Activated B cell treated with CpG ODN at 0.5 μM for 24 hours (primary cell): ENCODE measurements around the gene AMZ1. TPM values are rescaled to one million over a fixed set of nuclear protein-coding genes. Genes with fewer than 3 reads are reported as not detected.
"Not testable (repeated sequence)": the region's sequence is repeated elsewhere in the genome, so short reads cannot be mapped to it uniquely, and the experiment has no call there.

Experiments used
- ATAC-seq: fragments of 200-7000 bp; cut with Tn5 transposase; one replicate; pipeline ENCODE4 v1.10.0; 2021; ENCODE audit warnings: low read depth, mild to moderate bottlenecking, moderate library complexity
- CTCF ChIA-PET: fragments of 350-600 bp; sonication (Branson Sonifier 250); formaldehyde crosslinking; loops from one replicate; lab custom pipeline; 2021; ENCODE audit warnings: antibody characterized with exemption; lab: Charles Lee
- POLR2A ChIA-PET: fragments of 350-600 bp; sonication (Branson Sonifier 250); formaldehyde crosslinking; loops from one replicate; lab custom pipeline; 2021; ENCODE audit warnings: antibody characterized with exemption; lab: Charles Lee
- DNase-seq: peaks from one replicate; pipeline ENCODE4 v3.0.0; 2022
- H3K27ac Mint-ChIP-seq: one replicate; pipeline ENCODE4 v1.8.0; 2020; ENCODE audit warnings: mixed read lengths
- H3K27me3 Mint-ChIP-seq: one replicate; pipeline ENCODE4 v1.8.0; 2021; ENCODE audit warnings: mixed read lengths
- H3K36me3 Mint-ChIP-seq: one replicate; pipeline ENCODE4 v1.8.0; 2021; ENCODE audit warnings: low read depth, mixed read lengths
- H3K4me1 Mint-ChIP-seq: one replicate; pipeline ENCODE4 v1.8.0; 2021; ENCODE audit warnings: mixed read lengths
- H3K4me3 Mint-ChIP-seq: one replicate; pipeline ENCODE4 v1.8.0; 2020; ENCODE audit warnings: mild to moderate bottlenecking, mixed read lengths
- H3K9me3 Mint-ChIP-seq: one replicate; pipeline ENCODE4 v1.8.0; 2020; ENCODE audit warnings: mixed read lengths
- CTCF ChIP-seq: fragments of 200-600 bp; IDR thresholded peaks from one replicate; pipeline ENCODE4 v1.8.0; 2022; ENCODE audit warnings: antibody characterized with exemption, mild to moderate bottlenecking
- intact Hi-C: fragments of 100-400 bp; cut with micrococcal nuclease; formaldehyde crosslinking; loops from one replicate; pipeline ENCODE4 v1.15.1; 2024
- total RNA-seq: library from RNA; stranded (reverse); gene quantifications from 2 replicates; pipeline ENCODE4 v1.2.3, GENCODE V29; 2022

Gene AMZ1
- total RNA-seq, 1 donor from 2014 or later: 8.3 TPM

GRCh38 chr7:2689343-2689847 is 1.4 kb downstream of the AMZ1 start:
- Mint-ChIP-seq H3K4me1 (peaks cover 8% of the 10 kb centered on the region), H3K36me3 (no peaks in the 10 kb centered on the region), H3K9me3 (no peaks in the 10 kb centered on the region), H3K4me3 (no peak overlapping the region), H3K27ac (no peak overlapping the region), H3K27me3 (peaks cover 29% of the 10 kb centered on the region)
- DNase-seq (no peak), ATAC-seq (no peak)
- intact Hi-C loops: loop anchor here (1.0 to 5.0 kb wide), 2 partner anchors 9 to 48 kb away; no protein-coding TSS in a partner anchor
- no peak for TF ChIP-seq CTCF
- POLR2A ChIA-PET: interaction anchor here (2.1 to 2.2 kb wide), 2 partner anchors 10 to 20 kb away, joined by 15 read pairs; no protein-coding TSS in a partner anchor
- CTCF ChIA-PET: interaction anchor here (0.8 to 2.8 kb wide), 3 partner anchors 18 to 46 kb away, joined by 4 to 8 read pairs (median 4); no protein-coding TSS in a partner anchor

- TF ChIP-seq CTCF: no peak
- Mint-ChIP-seq H3K27me3 (peaks cover 29% of the 10 kb centered on the region), H3K4me3 (no peak overlapping the region)
These were observed 2.1 kb downstream of the AMZ1 start for GRCh38 chr7:2689951-2690705.

GRCh38 chr7:2691011-2691707 is 3.2 kb downstream of the AMZ1 start:
- CTCF ChIA-PET: interaction anchor here (2.8 kb wide), 1 partner anchor 18 kb away, joined by 8 read pairs; no protein-coding TSS in a partner anchor
- Mint-ChIP-seq H3K27ac (no peak overlapping the region), H3K36me3 (no peaks in the 10 kb centered on the region), H3K4me1 (peaks cover 8% of the 10 kb centered on the region), H3K9me3 (no peaks in the 10 kb centered on the region), H3K4me3 (no peak overlapping the region), H3K27me3 (peaks cover 25% of the 10 kb centered on the region)
- no peak for DNase-seq
- ATAC-seq: no peak
- POLR2A ChIA-PET: interaction anchor here (0.7 kb wide), 1 partner anchor 11 kb away, joined by 7 read pairs; no protein-coding TSS in a partner anchor
- intact Hi-C loops: no loop called here
- TF ChIP-seq CTCF: no peak

More at GRCh38 chr7:2689951-2690705, 2.1 kb downstream of the AMZ1 start:
- Mint-ChIP-seq H3K4me1 (peaks cover 8% of the 10 kb centered on the region), H3K27ac (no peak overlapping the region), H3K9me3 (no peaks in the 10 kb centered on the region), H3K36me3 (no peaks in the 10 kb centered on the region)
- DNase-seq (no peak), ATAC-seq (no peak)
- ChIA-PET POLR2A (interaction anchor here (2.1 to 2.2 kb wide), 2 partner anchors 9 to 20 kb away, joined by 15 read pairs; no protein-coding TSS in a partner anchor), CTCF (interaction anchor here (0.8 to 2.8 kb wide), 4 partner anchors 9 to 45 kb away, joined by 3 to 8 read pairs (median 4); no protein-coding TSS in a partner anchor)
- intact Hi-C loops: loop anchor here (1.0 to 5.0 kb wide), 2 partner anchors 8 to 47 kb away; no protein-coding TSS in a partner anchor

GRCh38 chr7:2691932-2692439 is 4.0 kb downstream of the AMZ1 start:
- DNase-seq, H3K4me1 Mint-ChIP-seq, intact Hi-C loops, H3K27ac Mint-ChIP-seq, H3K4me3 Mint-ChIP-seq, H3K36me3 Mint-ChIP-seq, CTCF ChIA-PET, H3K9me3 Mint-ChIP-seq, ATAC-seq: not testable (repeated sequence)
- peaks cover 22% of the 10 kb centered on the region for H3K27me3 Mint-ChIP-seq
- POLR2A ChIA-PET: interaction anchor here (0.7 kb wide), 1 partner anchor 12 kb away, joined by 7 read pairs; no protein-coding TSS in a partner anchor

- Mint-ChIP-seq H3K9me3 (no peaks in the 10 kb centered on the region), H3K27ac (no peak overlapping the region), H3K36me3 (no peaks in the 10 kb centered on the region), H3K27me3 (peaks cover 18% of the 10 kb centered on the region), H3K4me1 (peaks cover 8% of the 10 kb centered on the region), H3K4me3 (no peak overlapping the region)
- CTCF ChIA-PET: no interaction called here
- DNase-seq: no peak
- no peak for TF ChIP-seq CTCF
- no peak for ATAC-seq
- intact Hi-C loops: no loop called here
- POLR2A ChIA-PET: no interaction called here
These were observed 4.5 kb downstream of the AMZ1 start for GRCh38 chr7:2692543-2692942.

GRCh38 chr7:2693420-2694121 is 5.6 kb downstream of the AMZ1 start:
- DNase-seq, H3K27ac Mint-ChIP-seq, H3K4me3 Mint-ChIP-seq, intact Hi-C loops, H3K36me3 Mint-ChIP-seq, H3K9me3 Mint-ChIP-seq, CTCF ChIA-PET, ATAC-seq, POLR2A ChIA-PET: not testable (repeated sequence)
- Mint-ChIP-seq H3K4me1 (peaks cover 13% of the 10 kb centered on the region), H3K27me3 (peaks cover 18% of the 10 kb centered on the region)

- H3K4me1 Mint-ChIP-seq: peaks cover 13% of the 10 kb centered on the region
- peaks cover 13% of the 10 kb centered on the region for H3K27me3 Mint-ChIP-seq
- H3K27ac Mint-ChIP-seq, H3K4me3 Mint-ChIP-seq, intact Hi-C loops, H3K36me3 Mint-ChIP-seq, POLR2A ChIA-PET, H3K9me3 Mint-ChIP-seq, ATAC-seq, DNase-seq, CTCF ChIA-PET: not testable (repeated sequence)
These were observed 6.1 kb downstream of the AMZ1 start for GRCh38 chr7:2694122-2694436.
